ENCODE data around the gene MAP3K15.
"Not testable (repeated sequence)": the region's sequence is repeated elsewhere in the genome, so short reads cannot be mapped to it uniquely, and the experiment has no call there.

MAP3K15 gene

GRCh38 chrX:19479458-19479857 lies 35.9 kb downstream of the MAP3K15 start:
- Histone ChIP-seq H3K9me2 (ENCODE audit: low read depth, low read length) (no peaks in the 10 kb centered on the region), H3K4me3 (ENCODE audit: low read depth, low read length, poor library complexity, severe bottlenecking) (no peak overlapping the region), H3K4me1 (ENCODE audit: insufficient read depth, low read length, severe bottlenecking) (no peaks in the 10 kb centered on the region), H3F3A (ENCODE audit: insufficient read depth, low read length) (no peaks in the 10 kb centered on the region), H3K79me2 (ENCODE audit: insufficient read depth, low read length) (no peaks in the 10 kb centered on the region), H3K27me3 (ENCODE audit: insufficient read depth, low read length) (no peaks in the 10 kb centered on the region), H3K9me3 (ENCODE audit: low read length) (no peaks in the 10 kb centered on the region), H2AFZ (ENCODE audit: low read length) (no peak overlapping the region), H3K36me3 (ENCODE audit: insufficient read depth, low read length) (no peaks in the 10 kb centered on the region), H3K27ac (ENCODE audit: low read depth, low read length, poor library complexity, severe bottlenecking) (no peak overlapping the region), H4K20me1 (ENCODE audit: insufficient read depth, low read length) (no peaks in the 10 kb centered on the region), H3K4me2 (ENCODE audit: low read length) (no peak overlapping the region), H3K9ac (ENCODE audit: low read length) (no peak overlapping the region)
- TF ChIP-seq, protein P1, sequence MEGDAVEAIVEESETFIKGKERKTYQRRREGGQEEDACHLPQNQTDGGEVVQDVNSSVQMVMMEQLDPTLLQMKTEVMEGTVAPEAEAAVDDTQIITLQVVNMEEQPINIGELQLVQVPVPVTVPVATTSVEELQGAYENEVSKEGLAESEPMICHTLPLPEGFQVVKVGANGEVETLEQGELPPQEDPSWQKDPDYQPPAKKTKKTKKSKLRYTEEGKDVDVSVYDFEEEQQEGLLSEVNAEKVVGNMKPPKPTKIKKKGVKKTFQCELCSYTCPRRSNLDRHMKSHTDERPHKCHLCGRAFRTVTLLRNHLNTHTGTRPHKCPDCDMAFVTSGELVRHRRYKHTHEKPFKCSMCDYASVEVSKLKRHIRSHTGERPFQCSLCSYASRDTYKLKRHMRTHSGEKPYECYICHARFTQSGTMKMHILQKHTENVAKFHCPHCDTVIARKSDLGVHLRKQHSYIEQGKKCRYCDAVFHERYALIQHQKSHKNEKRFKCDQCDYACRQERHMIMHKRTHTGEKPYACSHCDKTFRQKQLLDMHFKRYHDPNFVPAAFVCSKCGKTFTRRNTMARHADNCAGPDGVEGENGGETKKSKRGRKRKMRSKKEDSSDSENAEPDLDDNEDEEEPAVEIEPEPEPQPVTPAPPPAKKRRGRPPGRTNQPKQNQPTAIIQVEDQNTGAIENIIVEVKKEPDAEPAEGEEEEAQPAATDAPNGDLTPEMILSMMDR (IDR thresholded peaks at IDR 0.05; ENCODE audit: low read length): no peak
- no peak for TF ChIP-seq EZH2 (IDR thresholded peaks at IDR 0.05; ENCODE audit: borderline replicate concordance, low read length)

DNA sequence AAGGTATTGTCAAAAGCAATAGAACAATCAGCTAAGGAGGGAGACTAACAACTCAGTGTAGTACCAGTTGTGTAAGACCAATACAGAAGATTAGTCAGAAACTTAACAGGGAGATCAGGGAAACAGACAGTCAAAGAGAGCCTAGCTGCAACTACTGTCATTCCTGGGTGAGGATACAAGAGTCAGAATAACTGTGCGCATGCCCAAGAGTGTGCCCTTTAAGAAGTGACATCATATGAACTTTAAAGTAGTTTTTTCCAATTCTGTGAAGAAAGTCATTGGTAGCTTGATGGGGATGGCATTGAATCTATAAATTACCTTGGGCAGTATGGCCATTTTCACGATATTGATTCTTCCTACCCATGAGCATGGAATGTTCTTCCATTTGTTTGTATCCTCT lies 46.9 kb downstream of the MAP3K15 start:
- H3K4me1 ChIP-seq (ENCODE audit: insufficient read depth, low read length, severe bottlenecking); H3K27ac ChIP-seq (ENCODE audit: low read depth, low read length, poor library complexity, severe bottlenecking); H3K4me3 ChIP-seq (ENCODE audit: low read depth, low read length, poor library complexity, severe bottlenecking); H3K4me2 ChIP-seq (ENCODE audit: low read length); H3K9me3 ChIP-seq (ENCODE audit: low read length); H4K20me1 ChIP-seq (ENCODE audit: insufficient read depth, low read length); H2AFZ ChIP-seq (ENCODE audit: low read length); H3F3A ChIP-seq (ENCODE audit: insufficient read depth, low read length); H3K9me2 ChIP-seq (ENCODE audit: low read depth, low read length); H3K36me3 ChIP-seq (ENCODE audit: insufficient read depth, low read length); H3K79me2 ChIP-seq (ENCODE audit: insufficient read depth, low read length); H3K27me3 ChIP-seq (ENCODE audit: insufficient read depth, low read length); H3K9ac ChIP-seq (ENCODE audit: low read length): not testable (repeated sequence)

DNA sequence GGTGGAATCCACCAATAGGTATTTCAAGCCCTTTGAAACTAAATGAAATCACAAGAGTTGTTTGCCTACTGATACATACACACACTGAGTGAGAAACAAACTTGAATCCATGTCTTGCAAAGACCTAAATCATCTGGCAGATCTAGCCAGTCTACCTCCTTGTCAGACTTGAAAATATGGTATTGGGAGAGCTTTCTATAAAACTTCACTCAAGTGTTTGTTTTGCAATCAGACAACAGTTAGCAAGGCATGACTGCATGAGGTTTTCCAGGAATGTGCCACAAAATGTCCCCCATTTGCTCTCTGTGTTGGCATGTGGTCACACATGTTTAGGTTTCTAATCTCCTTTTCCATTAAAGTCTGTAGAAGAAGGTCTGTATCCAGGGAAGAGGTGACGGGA lies 52.4 kb downstream of the MAP3K15 start:
- Histone ChIP-seq H3K27ac (ENCODE audit: low read depth, low read length, poor library complexity, severe bottlenecking) (no peak overlapping the region), H3K4me2 (ENCODE audit: low read length) (no peak overlapping the region), H2AFZ (ENCODE audit: low read length) (no peak overlapping the region), H3K9me3 (ENCODE audit: low read length) (no peaks in the 10 kb centered on the region), H3K36me3 (ENCODE audit: insufficient read depth, low read length) (no peaks in the 10 kb centered on the region), H3K4me3 (ENCODE audit: low read depth, low read length, poor library complexity, severe bottlenecking) (no peak overlapping the region), H3K79me2 (ENCODE audit: insufficient read depth, low read length) (no peaks in the 10 kb centered on the region), H3K9ac (ENCODE audit: low read length) (no peak overlapping the region), H3K27me3 (ENCODE audit: insufficient read depth, low read length) (no peaks in the 10 kb centered on the region), H3K9me2 (ENCODE audit: low read depth, low read length) (no peaks in the 10 kb centered on the region), H3F3A (ENCODE audit: insufficient read depth, low read length) (no peaks in the 10 kb centered on the region), H4K20me1 (ENCODE audit: insufficient read depth, low read length) (no peaks in the 10 kb centered on the region), H3K4me1 (ENCODE audit: insufficient read depth, low read length, severe bottlenecking) (no peaks in the 10 kb centered on the region)
- TF ChIP-seq, protein P1 (IDR thresholded peaks at IDR 0.05; ENCODE audit: low read length): no peak
- no peak for TF ChIP-seq EZH2 (IDR thresholded peaks at IDR 0.05; ENCODE audit: borderline replicate concordance, low read length)

DNA sequence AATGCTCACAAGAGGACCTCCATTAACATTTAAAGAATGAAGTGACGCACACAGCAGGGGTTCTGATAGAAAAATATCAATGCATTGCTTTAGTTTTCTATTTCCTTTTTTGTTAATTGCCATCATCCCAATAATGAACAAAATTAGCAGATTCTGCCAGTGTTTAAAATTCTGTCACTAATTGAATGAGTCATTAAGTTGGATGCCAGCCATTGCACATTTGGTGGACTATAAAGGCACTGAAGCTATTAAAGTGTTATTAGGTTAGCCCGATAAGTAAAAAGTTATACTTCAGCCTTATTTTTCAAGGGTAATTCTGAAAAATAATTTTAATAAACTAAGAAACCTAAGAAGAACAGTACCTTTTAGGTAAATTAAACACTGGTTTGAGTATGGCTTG lies 53.1 kb downstream of the MAP3K15 start:
- H4K20me1 ChIP-seq (ENCODE audit: insufficient read depth, low read length): no peaks in the 10 kb centered on the region
- TF ChIP-seq, protein P1 (IDR thresholded peaks at IDR 0.05; ENCODE audit: low read length): no peak
- no peak for TF ChIP-seq EZH2 (IDR thresholded peaks at IDR 0.05; ENCODE audit: borderline replicate concordance, low read length)
- H3K9ac ChIP-seq (ENCODE audit: low read length): no peak overlapping the region
- H3K9me3 ChIP-seq (ENCODE audit: low read length): no peaks in the 10 kb centered on the region
- no peak overlapping the region for H3K4me3 ChIP-seq (ENCODE audit: low read depth, low read length, poor library complexity, severe bottlenecking)
- H3K79me2 ChIP-seq (ENCODE audit: insufficient read depth, low read length): no peaks in the 10 kb centered on the region
- H3K4me2 ChIP-seq (ENCODE audit: low read length): no peak overlapping the region
- H3F3A ChIP-seq (ENCODE audit: insufficient read depth, low read length): no peaks in the 10 kb centered on the region
- no peak overlapping the region for H3K27ac ChIP-seq (ENCODE audit: low read depth, low read length, poor library complexity, severe bottlenecking)
- H3K9me2 ChIP-seq (ENCODE audit: low read depth, low read length): no peaks in the 10 kb centered on the region
- no peaks in the 10 kb centered on the region for H3K27me3 ChIP-seq (ENCODE audit: insufficient read depth, low read length)
- no peaks in the 10 kb centered on the region for H3K4me1 ChIP-seq (ENCODE audit: insufficient read depth, low read length, severe bottlenecking)
- H2AFZ ChIP-seq (ENCODE audit: low read length): no peak overlapping the region
- no peaks in the 10 kb centered on the region for H3K36me3 ChIP-seq (ENCODE audit: insufficient read depth, low read length)

All from OCI-LY1 (cell line).